HS-27A (cell line): ENCODE results near the gene NR5A1.

Experiments used
- DNase-seq: peaks from one replicate; pipeline ENCODE4 v3.0.0-alpha.2; 2012; ENCODE audit warnings: low read depth, missing footprints

The NR5A1 gene

DNA sequence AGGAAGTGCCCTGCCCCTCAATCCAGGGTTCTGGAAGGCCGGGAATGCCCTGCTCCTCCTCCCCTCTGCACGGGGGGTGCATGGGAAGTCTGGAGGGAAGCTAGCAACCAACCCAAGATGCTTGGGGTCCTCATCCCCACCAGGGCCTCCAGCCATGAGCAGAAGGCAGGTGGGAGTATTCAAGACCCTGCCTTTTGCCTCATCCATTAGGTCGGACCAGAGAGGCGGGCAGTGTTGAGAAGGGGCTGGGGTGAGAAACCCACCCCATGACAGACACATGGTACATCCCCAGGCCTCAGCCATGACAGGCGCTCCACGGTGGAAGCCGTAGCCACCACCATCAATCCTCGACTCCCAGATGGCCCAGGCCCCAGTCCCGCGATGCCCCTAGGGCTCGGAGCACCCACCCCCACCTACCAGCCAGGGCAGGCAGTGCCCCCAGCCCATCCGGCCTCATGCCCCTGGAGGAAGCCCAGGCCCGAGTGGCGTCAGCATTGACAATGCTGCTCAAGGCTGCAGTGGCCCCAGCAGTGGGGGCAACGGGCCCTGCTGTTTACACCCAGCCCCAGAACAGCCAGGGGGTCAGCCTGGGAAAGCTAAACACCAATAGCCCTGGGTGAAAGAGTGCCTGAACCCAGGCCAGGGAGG is 8.6 kb downstream of the NR5A1 start:
- no peak for DNase-seq

DNA sequence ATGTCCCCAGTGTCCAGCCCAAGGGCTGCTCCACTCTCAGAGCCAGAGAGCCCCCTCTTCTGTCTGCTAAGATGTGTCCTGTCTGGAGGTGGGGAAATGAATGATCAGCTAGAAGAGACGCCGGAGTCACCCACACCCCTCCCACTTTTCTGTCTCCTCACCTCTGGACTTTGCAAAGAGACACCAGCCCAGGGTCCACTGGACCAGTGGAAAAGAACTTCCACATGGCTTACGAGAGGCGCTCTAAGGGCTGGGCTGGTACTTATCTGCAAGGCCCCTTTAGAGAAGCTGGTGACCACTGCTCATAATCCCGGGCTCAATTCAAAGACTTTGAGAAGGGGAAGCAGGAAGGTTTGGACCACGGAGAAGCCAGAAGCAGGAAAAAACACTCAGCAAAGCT is 9.2 kb downstream of the NR5A1 start:
- no peak for DNase-seq

DNA sequence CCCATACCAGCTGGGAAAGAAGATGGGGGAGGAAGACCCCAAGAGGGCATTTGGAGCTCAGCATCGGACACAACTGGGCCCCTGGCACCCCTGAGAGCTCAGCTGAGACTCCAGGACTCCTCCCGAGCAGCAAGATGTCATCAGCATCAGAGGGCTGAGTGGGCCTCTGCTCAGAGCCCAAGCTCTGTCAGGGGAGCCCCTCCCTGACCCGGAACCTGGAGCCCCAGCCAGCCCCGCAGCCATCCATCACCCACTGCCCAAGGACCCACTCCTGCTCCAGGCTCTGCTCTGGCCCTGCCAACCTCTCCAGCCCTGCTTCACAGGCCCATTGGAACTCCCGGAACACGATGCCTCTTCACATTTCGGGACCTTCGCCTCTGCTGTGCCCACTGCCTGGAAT is 9.8 kb downstream of the NR5A1 start:
- DNase-seq, result no peak

DNA sequence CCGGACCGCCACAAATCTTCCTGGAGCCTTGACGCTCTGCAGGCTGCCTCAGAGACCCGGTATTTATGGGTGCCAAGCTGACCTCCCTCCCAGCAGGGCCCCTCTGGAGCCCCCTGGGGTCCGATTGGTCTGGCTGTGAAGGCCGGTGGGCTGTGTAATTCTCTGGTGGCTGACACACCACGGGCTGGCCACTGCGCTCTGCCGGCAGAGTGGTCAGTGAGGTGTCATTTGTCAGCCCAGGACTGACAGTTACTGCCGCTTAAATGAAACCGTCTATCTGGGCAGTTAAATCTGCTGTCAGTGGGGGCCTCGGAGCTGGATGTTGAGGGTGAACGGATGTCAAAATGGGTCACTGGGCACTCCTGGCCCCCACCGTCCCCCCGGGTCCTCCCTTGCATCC is 10.7 kb downstream of the NR5A1 start:
- DNase-seq, result no peak

DNA sequence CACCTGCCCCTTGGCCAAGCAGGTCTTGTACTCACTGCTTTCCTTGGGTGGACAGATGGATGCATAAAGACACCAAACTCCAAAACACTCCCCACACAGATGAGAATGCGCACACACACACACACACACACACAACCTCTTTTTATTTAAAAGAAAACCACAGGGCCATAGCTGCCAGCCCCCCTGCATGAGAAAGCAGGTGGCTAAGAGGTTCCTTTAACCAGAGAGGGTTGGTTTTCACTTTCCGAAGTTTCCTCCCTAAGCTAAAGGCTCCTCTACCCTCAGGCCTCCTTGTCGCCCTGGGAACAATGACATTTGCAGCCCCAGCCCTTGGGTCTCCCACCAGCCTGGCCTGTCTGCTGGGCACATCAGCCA is 11.1 kb downstream of the NR5A1 start:
- no peak for DNase-seq

DNA sequence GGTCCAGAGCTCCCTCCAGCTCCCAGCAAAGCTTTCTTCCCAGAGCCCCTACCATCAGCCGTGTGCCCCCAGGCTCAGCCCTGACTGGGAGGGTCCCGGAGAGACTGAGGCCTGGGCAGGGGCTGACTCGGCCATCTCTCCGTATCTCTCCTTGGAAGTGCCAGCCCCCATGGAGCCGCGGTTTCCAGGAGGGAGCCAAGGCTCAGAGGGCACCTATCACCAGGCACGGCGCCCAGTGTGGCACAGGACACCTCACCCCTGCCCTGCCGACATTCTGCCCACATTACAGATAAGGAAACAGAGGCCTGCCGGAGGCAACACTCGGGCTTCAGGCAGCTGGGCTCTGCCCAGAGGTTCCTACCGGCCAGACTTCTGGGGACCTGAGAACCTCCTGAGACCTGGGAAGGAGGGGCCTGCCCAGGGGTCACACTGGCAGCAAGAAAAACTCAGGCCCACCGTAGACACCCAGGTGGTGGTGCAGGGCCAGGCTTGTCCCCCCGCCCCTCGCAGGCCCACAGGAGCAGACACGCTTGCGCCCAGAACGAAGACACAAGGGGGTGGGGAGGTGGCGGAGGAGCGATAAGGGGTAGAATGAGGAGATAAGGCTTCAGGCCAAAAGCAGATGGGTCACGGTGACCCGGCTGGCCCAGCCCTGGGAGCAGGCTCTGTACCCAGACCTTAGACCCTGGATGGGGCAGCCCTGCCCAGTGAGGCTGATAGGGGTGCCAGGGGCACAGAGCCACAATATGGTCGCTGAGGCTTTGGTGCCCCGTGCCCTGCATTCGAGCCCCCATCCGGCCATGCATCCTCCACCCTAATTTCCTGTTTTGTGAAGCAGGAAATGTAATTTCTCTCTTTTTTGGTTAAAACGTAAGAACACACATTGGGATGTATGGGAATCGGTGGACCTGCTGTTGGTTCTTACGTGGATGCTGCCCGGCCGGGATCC is 11.8 kb downstream of the NR5A1 start:
- no peak for DNase-seq

DNA sequence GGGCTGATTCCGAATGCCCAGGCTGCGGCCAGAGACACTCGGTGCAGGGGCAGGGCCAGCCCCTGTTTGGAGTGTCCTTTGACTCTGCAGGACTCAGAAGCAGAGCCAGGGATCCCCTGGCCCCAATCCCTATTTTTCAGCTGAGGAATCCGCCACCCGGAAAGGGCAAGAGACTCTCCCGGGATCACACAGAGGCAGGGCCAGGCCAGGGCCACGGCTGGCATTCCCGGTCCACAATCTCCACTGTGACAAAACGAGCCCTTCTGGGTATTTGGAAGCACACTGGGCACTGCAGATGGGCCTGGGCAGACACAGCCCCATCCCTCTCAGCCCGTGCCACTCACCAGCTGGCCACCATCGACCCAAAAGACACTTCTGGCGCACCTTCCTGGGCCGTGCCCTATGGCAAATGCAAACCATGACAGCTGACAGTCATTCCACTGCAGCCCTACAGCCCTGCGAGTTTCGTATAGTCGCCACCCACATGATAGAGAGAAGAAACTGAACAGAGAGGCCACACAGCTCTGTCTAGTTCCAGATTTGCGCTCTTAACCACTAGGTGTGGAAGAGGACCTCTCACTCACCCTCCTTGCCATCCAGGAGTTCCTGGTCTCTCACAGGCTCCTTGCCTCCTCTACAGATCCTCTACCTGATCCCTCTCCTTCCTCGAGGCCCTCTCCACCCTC is 13.3 kb downstream of the NR5A1 start:
- no peak for DNase-seq

DNA sequence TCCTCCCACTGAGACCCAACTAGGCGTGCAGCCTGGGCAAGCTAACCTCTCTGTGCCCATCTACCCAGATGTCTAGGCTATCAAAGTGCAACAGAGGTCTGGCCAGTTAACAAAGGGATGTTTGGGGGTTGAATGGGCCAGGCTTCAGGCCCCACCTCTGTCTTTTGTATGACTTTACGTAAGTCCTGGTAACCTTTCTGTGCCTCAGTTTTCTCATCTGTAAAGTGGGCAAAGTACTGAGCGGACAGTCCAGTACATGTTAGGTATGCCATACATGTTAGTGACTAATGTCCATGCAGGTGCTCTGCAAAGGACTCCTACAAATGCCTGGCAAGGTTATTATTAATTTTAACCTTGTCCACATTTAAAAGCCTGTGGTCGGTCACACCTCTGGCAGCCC is 14.0 kb downstream of the NR5A1 start:
- DNase-seq, result no peak

DNA sequence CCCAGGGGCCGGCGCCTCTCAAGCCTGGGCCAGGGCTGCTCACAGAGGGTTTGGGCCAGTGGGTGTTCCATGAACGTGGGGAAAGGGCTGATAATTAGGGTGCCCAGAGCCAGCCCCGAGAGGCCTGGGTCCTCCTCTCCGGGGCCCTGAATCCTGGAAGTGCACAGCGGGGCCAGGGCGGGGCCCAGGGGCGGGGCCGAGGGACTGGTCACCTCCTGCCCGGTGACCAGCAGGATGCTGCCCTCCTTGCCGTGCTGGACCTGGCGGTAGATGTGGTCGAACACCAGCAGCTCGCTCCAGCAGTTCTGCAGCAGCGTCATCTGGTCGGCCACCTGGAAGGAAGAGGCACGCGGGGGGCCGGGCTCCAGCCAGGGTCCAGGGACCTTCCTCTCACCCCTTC is 14.4 kb downstream of the NR5A1 start:
- no peak for DNase-seq

DNA sequence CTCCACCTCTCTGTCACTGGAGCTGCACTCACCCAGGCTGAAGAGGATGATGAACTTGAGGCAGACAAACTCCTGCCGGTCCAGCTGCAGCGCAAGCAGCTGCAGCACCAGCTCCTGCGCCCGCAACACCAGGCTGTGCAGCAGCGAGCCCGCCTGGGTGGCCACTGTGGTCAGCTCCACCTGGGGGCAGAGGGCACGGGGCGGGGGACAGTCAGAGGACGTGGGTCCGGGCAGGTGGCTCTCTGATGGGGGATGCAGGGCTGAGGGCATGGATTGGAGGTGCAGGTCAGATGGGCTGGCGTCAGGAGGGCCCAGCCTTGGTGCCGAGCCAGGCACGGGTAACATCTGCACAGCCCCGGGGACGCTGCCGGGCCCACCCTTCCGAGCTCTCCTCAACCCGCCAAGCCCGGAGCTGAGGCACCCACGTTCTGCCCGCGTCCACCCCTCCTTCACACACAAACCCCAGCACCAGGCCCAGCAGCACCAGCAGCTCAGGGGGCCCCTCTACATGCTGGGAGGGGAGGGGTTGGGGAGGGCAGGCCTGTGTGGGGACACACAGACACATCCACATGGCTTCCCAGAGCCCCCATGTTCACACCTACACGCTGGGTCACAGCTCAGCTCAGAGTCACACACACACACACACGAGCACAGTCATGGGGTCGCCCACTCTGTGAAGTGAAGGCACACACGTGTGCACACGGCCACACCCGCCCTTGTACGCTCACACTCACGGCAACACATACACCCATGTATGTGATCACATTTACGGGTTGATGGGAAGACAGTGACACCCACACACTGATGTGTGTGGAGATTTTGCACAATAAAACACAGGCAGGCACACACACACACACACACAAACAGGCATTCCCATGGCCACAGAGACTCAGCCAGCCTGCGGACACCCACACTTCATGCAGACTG is 15.9 kb downstream of the NR5A1 start:
- no peak for DNase-seq

DNA sequence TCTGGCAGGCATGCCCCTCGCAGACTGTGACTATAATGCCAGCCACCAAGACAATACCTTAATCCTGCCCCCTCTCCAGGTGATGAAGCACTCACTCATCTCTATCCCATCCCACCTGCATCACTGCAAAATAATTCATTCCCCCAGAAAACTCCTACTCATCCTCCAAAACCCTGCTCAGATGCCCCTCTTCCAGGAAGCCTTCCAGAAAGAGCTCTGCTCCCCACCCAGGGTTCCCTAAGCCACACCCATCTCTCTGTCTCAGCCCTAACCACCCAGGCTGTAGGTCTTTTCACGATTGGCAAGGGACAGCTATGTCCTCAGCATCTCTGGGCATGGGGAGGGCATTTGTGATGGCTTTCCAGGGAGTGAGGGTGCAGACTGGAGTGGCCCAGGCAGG is 17.2 kb downstream of the NR5A1 start:
- DNase-seq, result no peak

DNA sequence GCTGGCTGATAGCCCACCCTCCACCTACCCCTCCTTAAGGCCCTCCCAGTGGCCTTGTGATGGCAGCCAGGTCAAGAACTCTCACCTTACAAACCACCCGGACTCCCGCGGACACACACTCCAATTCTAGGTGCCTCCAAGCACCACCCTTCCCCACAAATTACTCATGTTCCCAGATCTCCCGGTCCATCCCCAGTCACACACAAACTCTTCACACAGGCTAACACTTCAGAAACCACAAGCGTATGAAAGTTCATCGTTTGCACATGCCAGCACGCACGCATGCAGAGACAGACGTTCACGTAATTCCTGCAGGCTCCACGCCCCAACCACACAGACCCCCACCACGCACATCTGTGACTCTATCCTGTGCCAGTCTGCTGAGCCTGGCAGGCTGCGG is 18.0 kb downstream of the NR5A1 start:
- DNase-seq, result no peak

DNA sequence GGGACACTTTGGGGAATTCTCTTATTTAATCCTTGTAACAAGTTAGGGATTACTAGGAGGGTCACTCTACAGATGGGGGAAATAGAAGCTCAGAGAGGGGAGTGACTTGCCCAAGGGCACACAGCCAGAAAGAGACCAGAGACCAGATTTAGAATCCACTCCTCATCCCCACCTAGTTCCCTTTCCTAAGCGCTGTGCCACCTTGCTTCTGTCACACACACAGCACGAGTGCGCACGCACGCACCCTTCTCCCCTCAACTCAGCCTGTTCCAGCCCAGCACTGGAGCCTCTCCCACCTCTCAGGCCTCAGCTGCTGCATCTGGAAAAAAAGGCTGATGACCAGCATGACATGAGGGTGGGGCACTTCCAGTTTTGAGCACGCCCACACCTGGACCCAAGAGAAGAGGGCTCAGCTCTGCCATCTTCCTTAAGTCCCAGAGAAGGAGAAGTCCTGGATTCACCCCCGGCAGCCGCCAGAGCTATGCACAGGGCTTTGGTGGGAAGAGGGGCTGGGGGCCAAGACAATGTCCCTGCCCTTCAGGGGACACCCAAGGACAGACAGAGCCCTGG is 18.5 kb downstream of the NR5A1 start:
- no peak for DNase-seq

DNA sequence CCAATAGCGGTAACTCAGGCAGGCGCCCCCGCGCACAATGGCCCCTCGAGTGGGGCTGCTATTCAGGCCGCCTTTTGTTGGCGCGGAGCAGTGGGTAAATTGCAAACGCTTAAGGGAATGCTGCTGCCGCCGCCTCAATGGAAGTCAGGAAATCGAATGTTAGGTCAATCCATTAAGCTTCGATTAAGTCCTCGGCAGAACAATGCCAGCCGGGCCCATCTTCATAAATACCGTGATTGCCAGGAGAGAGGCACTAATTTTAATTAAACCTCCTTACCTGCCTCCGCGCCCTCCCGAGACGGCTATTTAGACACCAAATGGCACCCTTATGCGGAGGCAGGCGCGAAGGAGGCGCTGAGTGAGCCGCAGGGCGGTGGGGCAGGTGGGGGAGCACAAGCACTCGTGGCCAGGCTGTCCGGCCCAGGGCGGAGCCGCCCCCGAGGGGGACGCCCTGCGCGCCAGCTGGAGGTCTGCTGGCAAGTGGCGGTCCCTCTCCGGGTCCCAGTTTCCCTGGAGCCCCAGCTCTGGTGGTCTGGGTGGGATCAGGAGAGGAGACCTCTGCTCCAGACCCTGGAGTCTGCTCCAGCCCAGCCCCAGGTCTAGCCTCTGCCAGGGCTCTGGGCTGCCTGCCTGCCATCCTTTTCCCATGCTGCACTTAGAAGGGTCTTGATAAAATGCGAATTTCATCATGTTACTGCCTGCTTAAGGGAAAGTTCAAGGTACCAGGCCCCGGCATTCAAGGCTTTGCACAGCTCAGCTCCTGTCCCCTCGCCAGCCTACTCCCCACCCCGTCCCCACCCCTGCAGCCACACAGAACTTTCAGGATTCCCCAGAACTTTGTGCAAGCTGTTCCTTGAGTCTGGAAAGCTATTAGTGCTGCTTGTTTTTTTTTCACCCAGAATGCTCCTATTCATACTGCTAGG is 19.7 kb downstream of the NR5A1 start:
- no peak for DNase-seq

DNA sequence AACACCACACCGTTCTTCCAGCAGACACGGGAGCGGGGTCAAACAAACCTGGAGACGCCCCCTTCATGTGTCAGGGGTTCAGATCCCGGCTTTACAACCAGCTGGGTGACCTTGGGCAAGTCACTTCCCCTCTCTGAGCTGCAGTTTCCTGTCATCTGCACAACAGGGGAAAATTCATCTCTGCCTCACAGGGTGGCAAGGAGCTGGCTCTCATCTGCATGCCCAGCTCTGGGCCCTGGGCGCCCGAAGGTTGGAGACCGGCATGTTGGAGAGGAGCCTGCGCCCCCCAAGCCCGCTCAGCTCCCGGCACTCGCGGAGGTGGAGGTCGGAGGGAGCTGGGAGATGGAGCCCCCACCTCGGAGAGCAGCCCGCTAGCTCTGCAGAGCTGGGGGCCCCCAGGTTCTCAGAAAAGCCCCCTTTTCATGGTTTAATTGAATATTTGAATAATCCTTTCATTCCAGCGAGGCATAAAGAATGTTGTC is 20.4 kb downstream of the NR5A1 start:
- DNase-seq, result no peak

DNA sequence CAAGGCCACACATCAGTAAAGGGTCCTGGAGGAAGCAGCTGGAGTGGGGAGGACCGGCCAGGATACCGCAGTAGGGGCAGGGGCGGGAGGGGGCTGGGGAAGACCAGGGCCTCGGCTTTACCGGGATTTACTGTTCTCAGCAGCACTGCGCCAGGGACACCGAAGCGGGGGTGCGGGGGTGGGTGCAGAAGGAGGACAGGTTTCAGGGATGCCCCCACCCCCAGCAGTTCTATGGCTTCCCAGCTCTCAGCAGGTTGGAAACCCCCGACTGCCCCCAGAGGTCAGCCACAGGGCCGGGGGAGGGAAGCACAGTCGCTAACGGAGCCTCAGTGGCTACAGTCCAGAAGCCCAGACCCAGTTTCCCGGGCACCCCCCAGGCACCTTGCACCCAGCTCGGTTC is 21.3 kb downstream of the NR5A1 start:
- no peak for DNase-seq

DNA sequence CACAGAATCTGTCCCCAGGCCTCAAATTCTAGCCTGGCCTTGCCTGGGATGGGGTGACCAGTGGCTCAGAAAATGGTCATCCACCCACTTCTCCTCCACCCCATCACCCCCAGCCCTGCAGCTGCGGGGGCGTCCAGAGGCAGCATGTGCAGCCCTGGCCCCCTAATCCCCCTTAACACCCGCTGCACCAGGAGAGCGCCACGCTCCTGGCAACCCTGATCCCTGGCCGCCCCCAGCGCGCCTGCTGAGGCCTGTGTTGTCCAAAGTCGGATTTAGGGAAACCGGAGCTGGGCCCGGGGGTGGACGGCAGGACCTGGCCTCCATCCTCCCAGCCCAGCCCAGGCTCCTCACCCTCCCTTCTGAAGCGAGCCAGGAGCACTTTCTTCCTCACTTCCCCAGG is 22.0 kb downstream of the NR5A1 start:
- no peak for DNase-seq

DNA sequence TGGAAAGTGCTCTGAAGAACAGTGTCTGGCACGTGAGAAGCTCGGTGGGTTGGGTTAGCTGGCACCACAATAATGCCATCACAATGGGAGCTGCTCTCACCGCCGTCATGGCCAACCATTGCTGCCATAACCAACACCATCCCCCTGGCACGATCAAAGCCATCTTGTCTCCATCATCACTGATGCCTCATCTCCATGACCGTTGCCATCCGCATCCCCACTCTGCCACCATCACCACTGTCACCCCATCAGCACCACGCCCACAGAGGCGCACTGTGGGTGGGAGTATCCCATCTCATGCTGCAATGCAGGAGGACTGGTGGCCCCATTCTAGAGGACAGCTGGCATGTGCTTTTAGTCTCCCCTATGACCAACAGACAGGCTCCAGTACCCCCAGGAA is 23.7 kb downstream of the NR5A1 start:
- DNase-seq, result no peak

DNA sequence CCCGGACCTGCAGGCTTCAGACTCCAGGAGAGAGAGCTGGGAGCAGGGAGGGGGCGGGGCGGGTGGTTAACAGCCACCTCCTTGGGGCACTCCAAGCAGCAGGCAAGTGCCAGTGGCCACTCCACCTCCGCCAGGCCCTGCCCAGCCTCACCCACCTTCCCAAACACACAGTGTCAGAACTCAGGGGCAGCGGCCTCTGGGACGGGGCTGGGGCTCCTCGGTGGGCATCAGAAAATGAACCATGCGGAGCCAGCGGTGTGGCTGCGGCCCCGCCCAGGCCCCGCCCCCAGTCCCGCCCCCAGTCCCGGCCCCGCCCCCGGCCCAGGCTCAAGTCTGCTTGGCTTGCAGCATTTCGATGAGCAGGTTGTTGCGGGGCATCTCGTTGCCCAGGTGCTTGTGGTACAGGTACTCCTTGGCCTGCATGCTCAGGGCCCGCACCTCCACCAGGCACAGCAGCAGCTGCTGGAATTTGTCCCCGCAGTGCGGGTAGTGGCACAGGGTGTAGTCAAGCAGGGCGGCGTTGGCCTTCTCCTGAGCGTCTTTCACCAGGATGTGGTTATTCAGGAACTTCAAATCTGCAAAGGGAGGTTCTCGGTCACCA is 24.7 kb downstream of the NR5A1 start:
- no peak for DNase-seq

DNA sequence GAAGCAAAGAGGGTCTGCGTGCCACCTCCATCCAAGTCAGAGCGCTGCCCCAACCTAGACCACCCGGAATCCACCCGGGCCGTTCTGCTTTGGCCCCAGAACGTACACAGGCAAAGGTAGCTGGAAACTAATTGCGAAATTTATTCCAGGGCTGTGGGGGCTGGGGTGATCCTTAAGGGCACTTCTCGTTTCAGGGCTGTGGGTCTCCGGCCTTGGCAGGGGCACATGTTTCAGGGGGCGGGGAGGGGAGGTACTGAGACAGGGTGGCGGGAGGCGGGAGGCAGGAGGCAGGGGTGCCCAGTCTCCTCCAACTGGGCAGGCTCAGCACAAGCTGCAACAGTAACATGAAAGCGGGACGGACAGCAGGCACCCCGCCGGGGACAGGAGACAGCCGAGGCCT is 26.1 kb downstream of the NR5A1 start:
- DNase-seq, result no peak
